Suprapubic skin (tissue), 3 donors: ENCODE measurements around the gene PLA2G2D.

Experiments
- POLR2AphosphoS5 ChIP-seq, 3 donors: sonication (generic); formaldehyde crosslinking; IDR thresholded peaks; one replicate each; pipeline ENCODE4 v1.6.1; 2017; ENCODE audit warnings: antibody characterized with exemption in 3 of 3
- TF ChIP-seq, protein P1 (sequence below), 2 donors: fragments of 200-600 bp in 1 of 2; fragments of 450-650 bp in 1 of 2; sonication (generic) in 1 of 2; IDR thresholded peaks; one replicate each; pipeline ENCODE4 v1.5.1; 2016 to 2019; ENCODE audit warnings: antibody characterized with exemption in 2 of 2, mild to moderate bottlenecking in 1 of 2, moderate library complexity in 1 of 2

DNA sequence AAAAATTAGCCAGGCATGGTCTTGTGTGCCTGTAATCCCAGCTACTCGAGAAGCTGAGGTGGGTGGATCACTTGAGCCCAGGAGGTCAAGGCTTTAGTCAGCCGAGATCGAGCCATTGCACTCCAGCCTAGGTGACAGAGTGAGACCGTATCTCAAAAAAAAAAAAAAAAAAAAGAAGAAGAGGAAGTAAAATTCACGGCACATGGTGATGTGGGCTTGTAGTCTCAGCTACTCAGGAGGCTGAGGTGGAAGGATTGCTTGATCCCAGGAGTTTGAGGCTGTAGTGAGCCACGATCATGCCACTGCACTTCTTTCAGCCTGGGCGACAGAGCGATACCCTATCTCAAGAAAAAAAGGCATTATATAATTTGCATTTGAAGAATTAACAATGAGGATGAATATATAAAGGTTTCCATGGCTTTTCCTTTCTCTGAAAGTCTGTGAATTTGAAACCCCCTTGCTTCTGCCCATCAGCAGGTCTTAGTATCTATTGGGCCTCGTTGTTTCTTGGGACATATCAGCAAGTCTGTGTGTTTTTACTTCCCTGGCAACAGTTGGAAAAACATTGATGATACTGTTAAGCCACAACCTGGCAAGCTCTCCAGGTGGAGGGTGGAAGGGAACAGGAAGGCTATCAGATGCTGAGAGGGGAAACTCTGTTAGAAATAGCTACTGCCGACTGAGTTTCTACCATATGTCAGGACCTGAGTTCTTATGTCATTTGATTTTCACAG, 4.6 kb upstream of the PLA2G2D start:
- TF ChIP-seq POLR2AphosphoS5 (IDR thresholded peaks at IDR 0.05): no peak
- TF ChIP-seq, protein P1, sequence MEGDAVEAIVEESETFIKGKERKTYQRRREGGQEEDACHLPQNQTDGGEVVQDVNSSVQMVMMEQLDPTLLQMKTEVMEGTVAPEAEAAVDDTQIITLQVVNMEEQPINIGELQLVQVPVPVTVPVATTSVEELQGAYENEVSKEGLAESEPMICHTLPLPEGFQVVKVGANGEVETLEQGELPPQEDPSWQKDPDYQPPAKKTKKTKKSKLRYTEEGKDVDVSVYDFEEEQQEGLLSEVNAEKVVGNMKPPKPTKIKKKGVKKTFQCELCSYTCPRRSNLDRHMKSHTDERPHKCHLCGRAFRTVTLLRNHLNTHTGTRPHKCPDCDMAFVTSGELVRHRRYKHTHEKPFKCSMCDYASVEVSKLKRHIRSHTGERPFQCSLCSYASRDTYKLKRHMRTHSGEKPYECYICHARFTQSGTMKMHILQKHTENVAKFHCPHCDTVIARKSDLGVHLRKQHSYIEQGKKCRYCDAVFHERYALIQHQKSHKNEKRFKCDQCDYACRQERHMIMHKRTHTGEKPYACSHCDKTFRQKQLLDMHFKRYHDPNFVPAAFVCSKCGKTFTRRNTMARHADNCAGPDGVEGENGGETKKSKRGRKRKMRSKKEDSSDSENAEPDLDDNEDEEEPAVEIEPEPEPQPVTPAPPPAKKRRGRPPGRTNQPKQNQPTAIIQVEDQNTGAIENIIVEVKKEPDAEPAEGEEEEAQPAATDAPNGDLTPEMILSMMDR (IDR thresholded peaks at IDR 0.05): no peak
